ENCODE measurements around the gene SYNRG.

Gene SYNRG

DNA sequence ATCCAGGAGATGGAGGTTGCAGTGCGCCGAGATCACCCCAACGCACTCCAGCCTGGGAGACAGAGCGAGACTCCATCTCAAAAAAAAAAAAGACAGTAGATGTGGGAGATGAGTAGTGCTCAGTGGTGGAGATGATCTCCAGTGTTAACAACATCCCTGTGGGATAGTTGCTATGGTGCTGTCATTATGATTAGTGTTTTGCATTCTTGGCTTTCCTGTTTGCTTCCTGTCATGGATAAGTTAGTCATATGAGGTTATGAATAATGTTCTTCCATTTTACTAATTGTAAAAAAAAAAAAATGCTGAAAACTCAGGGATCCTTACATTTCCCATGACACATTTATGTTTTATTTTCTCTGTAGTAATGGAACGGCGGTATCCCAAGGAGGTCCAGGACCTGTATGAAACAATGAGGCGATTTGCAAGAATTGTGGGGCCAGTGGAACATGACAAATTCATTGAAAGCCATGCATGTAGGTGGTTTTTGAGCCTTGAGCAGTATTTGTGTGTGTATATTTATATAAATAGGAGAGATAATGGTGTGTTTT, 144.1 kb downstream of the SYNRG start:
- TF ChIP-seq, protein P1, sequence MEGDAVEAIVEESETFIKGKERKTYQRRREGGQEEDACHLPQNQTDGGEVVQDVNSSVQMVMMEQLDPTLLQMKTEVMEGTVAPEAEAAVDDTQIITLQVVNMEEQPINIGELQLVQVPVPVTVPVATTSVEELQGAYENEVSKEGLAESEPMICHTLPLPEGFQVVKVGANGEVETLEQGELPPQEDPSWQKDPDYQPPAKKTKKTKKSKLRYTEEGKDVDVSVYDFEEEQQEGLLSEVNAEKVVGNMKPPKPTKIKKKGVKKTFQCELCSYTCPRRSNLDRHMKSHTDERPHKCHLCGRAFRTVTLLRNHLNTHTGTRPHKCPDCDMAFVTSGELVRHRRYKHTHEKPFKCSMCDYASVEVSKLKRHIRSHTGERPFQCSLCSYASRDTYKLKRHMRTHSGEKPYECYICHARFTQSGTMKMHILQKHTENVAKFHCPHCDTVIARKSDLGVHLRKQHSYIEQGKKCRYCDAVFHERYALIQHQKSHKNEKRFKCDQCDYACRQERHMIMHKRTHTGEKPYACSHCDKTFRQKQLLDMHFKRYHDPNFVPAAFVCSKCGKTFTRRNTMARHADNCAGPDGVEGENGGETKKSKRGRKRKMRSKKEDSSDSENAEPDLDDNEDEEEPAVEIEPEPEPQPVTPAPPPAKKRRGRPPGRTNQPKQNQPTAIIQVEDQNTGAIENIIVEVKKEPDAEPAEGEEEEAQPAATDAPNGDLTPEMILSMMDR (IDR thresholded peaks at IDR 0.05), result no peak
- no peak for DNase-seq
- H3K9me3 Mint-ChIP-seq, result no peaks in the 10 kb centered on the region
- H3K27ac Mint-ChIP-seq, result no peak overlapping the region
- H3K36me3 Mint-ChIP-seq (ENCODE audit: low read depth), result peaks cover 42% of the 10 kb centered on the region
- H3K4me1 Mint-ChIP-seq, result no peaks in the 10 kb centered on the region
- peaks cover 3% of the 10 kb centered on the region for H3K27me3 Mint-ChIP-seq (ENCODE audit: low read depth, poor library complexity)
- no peak overlapping the region for H3K4me3 Mint-ChIP-seq

All from nephron progenitor cell (in vitro differentiated cells).